H9 (cell line): ENCODE measurements around the gene TK2. TPM values are rescaled to one million over a fixed set of nuclear protein-coding genes. Genes with fewer than 3 reads are reported as not detected.

Experiments
- DNase-seq: peaks from one replicate; pipeline ENCODE4 v3.0.0-alpha.2; 2017
- H2AFZ ChIP-seq: one replicate; pipeline ENCODE4 v1.6.1; 2013; ENCODE audit warnings: mild to moderate bottlenecking, low read length, control low read depth, moderate library complexity
- H2AK5ac ChIP-seq: 2 replicates; pipeline ENCODE4 v1.6.1; 2013; ENCODE audit warnings: low read length, control low read depth, mixed read lengths; ENCODE audit not compliant: insufficient read length
- H2BK120ac ChIP-seq: one replicate; pipeline ENCODE4 v1.6.1; 2013; ENCODE audit warnings: low read depth, mild to moderate bottlenecking, low read length, control low read depth, inconsistent platforms; ENCODE audit not compliant: poor library complexity, severe bottlenecking
- H2BK12ac ChIP-seq: 2 replicates; pipeline ENCODE4 v1.6.1; 2013; ENCODE audit warnings: low read length, control low read depth, mixed read lengths, low read depth; ENCODE audit not compliant: insufficient read length
- H2BK15ac ChIP-seq: 2 replicates; pipeline ENCODE4 v1.6.1; 2013; ENCODE audit warnings: low read depth, low read length, control low read depth
- H2BK20ac ChIP-seq: one replicate; pipeline ENCODE4 v1.6.1; 2013; ENCODE audit warnings: low read depth, mild to moderate bottlenecking, low read length, control low read depth, inconsistent platforms; ENCODE audit not compliant: poor library complexity, severe bottlenecking
- H2BK5ac ChIP-seq: 2 replicates; pipeline ENCODE4 v1.6.1; 2013; ENCODE audit warnings: low read length, control low read depth, mixed read lengths; ENCODE audit not compliant: insufficient read length
- H3K14ac ChIP-seq: 2 replicates; pipeline ENCODE4 v1.6.1; 2013; ENCODE audit warnings: low read length, control low read depth; ENCODE audit not compliant: insufficient read depth
- H3K18ac ChIP-seq: 2 replicates; pipeline ENCODE4 v1.6.1; 2013; ENCODE audit warnings: low read depth, mild to moderate bottlenecking, mixed read lengths, low read length, control low read depth; ENCODE audit not compliant: insufficient read length
- H3K23ac ChIP-seq: 2 replicates; pipeline ENCODE4 v1.6.1; 2013; ENCODE audit warnings: low read length, control low read depth, mixed read lengths, low read depth; ENCODE audit not compliant: insufficient read length
- H3K23me2 ChIP-seq: 2 replicates; pipeline ENCODE4 v1.6.1; 2013; ENCODE audit warnings: low read depth, mild to moderate bottlenecking, mixed read lengths, low read length, control low read depth; ENCODE audit not compliant: insufficient read length, poor library complexity, severe bottlenecking
- H3K27ac ChIP-seq: 2 replicates; pipeline ENCODE4 v1.5.1; 2013; ENCODE audit warnings: low read length, control low read depth, mixed read lengths, low read depth; ENCODE audit not compliant: insufficient read length
- H3K27me3 ChIP-seq: 2 replicates; pipeline ENCODE4 v1.6.1; 2013; ENCODE audit warnings: low read length, control low read depth, inconsistent platforms; ENCODE audit not compliant: insufficient read depth
- H3K4ac ChIP-seq: 2 replicates; pipeline ENCODE4 v1.6.1; 2013; ENCODE audit warnings: low read depth, mild to moderate bottlenecking, control low read depth, inconsistent platforms, low read length, moderate library complexity
- H3K4me1 ChIP-seq: 2 replicates; pipeline ENCODE4 v1.6.1; 2013; ENCODE audit warnings: low read length, control low read depth, inconsistent platforms; ENCODE audit not compliant: insufficient read depth
- H3K4me2 ChIP-seq: 2 replicates; pipeline ENCODE4 v1.6.1; 2013; ENCODE audit warnings: low read length, control low read depth, mixed read lengths; ENCODE audit not compliant: insufficient read length, insufficient read depth
- H3K56ac ChIP-seq: 2 replicates; pipeline ENCODE4 v1.6.1; 2013; ENCODE audit warnings: low read depth, mild to moderate bottlenecking, mixed read lengths, low read length, control low read depth; ENCODE audit not compliant: insufficient read length
- H3K79me1 ChIP-seq: 2 replicates; pipeline ENCODE4 v1.6.1; 2013; ENCODE audit warnings: low read depth, mild to moderate bottlenecking, moderate library complexity, low read length, control low read depth, inconsistent platforms; ENCODE audit not compliant: insufficient read depth, poor library complexity, severe bottlenecking
- H3K79me2 ChIP-seq: 2 replicates; pipeline ENCODE4 v1.6.1; 2013; ENCODE audit warnings: low read length, control low read depth, inconsistent platforms; ENCODE audit not compliant: insufficient read depth
- H3K9ac ChIP-seq: 2 replicates; pipeline ENCODE4 v1.6.1; 2013; ENCODE audit warnings: low read length, control low read depth, mixed read lengths; ENCODE audit not compliant: insufficient read length; ENCODE audit errors: extremely low read depth
- H3K9me3 ChIP-seq: one replicate; pipeline ENCODE4 v1.6.1; 2013; ENCODE audit warnings: low read depth, low read length, inconsistent platforms; ENCODE audit not compliant: control insufficient read depth
- H3T11ph ChIP-seq: one replicate; pipeline ENCODE4 v1.6.1; 2013; ENCODE audit warnings: mild to moderate bottlenecking, low read length, control low read depth, inconsistent platforms
- H4K20me1 ChIP-seq: one replicate; pipeline ENCODE4 v1.6.1; 2013; ENCODE audit not compliant: control insufficient read depth, insufficient read length, insufficient read depth
- H4K5ac ChIP-seq: 2 replicates; pipeline ENCODE4 v1.6.1; 2013; ENCODE audit warnings: low read depth, mild to moderate bottlenecking, mixed read lengths, low read length, control low read depth; ENCODE audit not compliant: insufficient read length
- H4K8ac ChIP-seq: replicated peaks from 2 replicates; pipeline ENCODE4 v1.6.1; 2013; ENCODE audit warnings: low read length, control low read depth, mixed read lengths, low read depth; ENCODE audit not compliant: insufficient read length
- H4K91ac ChIP-seq: 2 replicates; pipeline ENCODE4 v1.6.1; 2013; ENCODE audit warnings: low read depth, mild to moderate bottlenecking, moderate library complexity, mixed read lengths, low read length, control low read depth; ENCODE audit not compliant: insufficient read length
- H3K27ac Mint-ChIP-seq, 3 experiments: 2 replicates in 2 of 3; 3 replicates in 1 of 3; pipeline ENCODE4 v1.8.0; 2020 to 2021; ENCODE audit warnings: mixed read lengths in 3 of 3, mild to moderate bottlenecking in 1 of 3, moderate library complexity in 1 of 3
- H3K27me3 Mint-ChIP-seq: 2 replicates; pipeline ENCODE4 v1.8.0; 2021; ENCODE audit warnings: low read depth, mild to moderate bottlenecking, moderate library complexity, mixed read lengths
- H3K36me3 Mint-ChIP-seq, 3 experiments: 2 replicates in 2 of 3; 3 replicates in 1 of 3; pipeline ENCODE4 v1.8.0; 2020 to 2021; ENCODE audit warnings: low read depth in 3 of 3, mixed read lengths in 3 of 3; ENCODE audit not compliant: insufficient read depth in 1 of 3
- H3K4me1 Mint-ChIP-seq, 2 experiments: 2 replicates each; pipeline ENCODE4 v1.8.0; 2020; ENCODE audit warnings: mixed read lengths in 2 of 2
- H3K4me3 Mint-ChIP-seq, 2 experiments: 2 replicates in 1 of 2; 3 replicates in 1 of 2; pipeline ENCODE4 v1.8.0; 2020 to 2021; ENCODE audit warnings: mild to moderate bottlenecking in 2 of 2, mixed read lengths in 2 of 2, moderate library complexity in 1 of 2
- H3K9me3 Mint-ChIP-seq, 2 experiments: 2 replicates in 1 of 2; 3 replicates in 1 of 2; pipeline ENCODE4 v1.8.0; 2020; ENCODE audit warnings: mild to moderate bottlenecking in 2 of 2, mixed read lengths in 2 of 2, moderate library complexity in 1 of 2
- CTCF ChIP-seq: fragments of 200-600 bp; sonication (generic); conservative IDR thresholded peaks from 3 replicates; pipeline ENCODE4 v1.8.0; 2021; ENCODE audit warnings: antibody characterized with exemption, mild to moderate bottlenecking
- WGBS: extraction: QIAGEN DNeasy Blood & Tissue Kit; methylation state at CpG from one replicate; pipeline ENCODE4 v1.1.7; 2013; ENCODE audit warnings: missing lambda C conversion rate, low lambda C conversion rate, mixed read lengths; ENCODE audit not compliant: insufficient read length; ENCODE audit errors: extremely low coverage; 5-methylcytosine and 5-hydroxymethylcytosine counted together
- total RNA-seq: library from RNA; stranded (reverse); gene quantifications from 2 replicates; pipeline ENCODE4 v1.2.1, GENCODE V29; 2021

The TK2 gene
- total RNA-seq, 1 experiment from 2014 or later, result 5.2 TPM

GRCh38 chr16:66529475-66529874 is 20.4 kb downstream of the TK2 start:
- Histone ChIP-seq H3K4me2 (no peak overlapping the region), H2BK5ac (no peak overlapping the region), H4K8ac (no peak overlapping the region), H3K9me3 (no peaks in the 10 kb centered on the region), H2AFZ (no peak overlapping the region), H3K14ac (no peak overlapping the region), H2BK15ac (no peak overlapping the region), H4K5ac (no peak overlapping the region), H2BK120ac (no peak overlapping the region), H2BK12ac (no peak overlapping the region), H3K23ac (no peak overlapping the region), H3K23me2 (no peaks in the 10 kb centered on the region), H3K4me1 (no peaks in the 10 kb centered on the region), H3K56ac (no peak overlapping the region), H3K79me1 (no peaks in the 10 kb centered on the region), H4K91ac (no peak overlapping the region), H2AK5ac (no peak overlapping the region), H3K4ac (no peak overlapping the region), H3K27me3 (no peaks in the 10 kb centered on the region), H3K9ac (no peak overlapping the region), H2BK20ac (no peak overlapping the region), H3K79me2 (no peaks in the 10 kb centered on the region), H3K27ac (no peak overlapping the region), H3K18ac (no peak overlapping the region), H3T11ph (no peak overlapping the region), H4K20me1 (no peaks in the 10 kb centered on the region)
- TF ChIP-seq CTCF, result no peak
- Mint-ChIP-seq H3K4me1 (no peaks in the 10 kb centered on the region), H3K9me3 (no peaks in the 10 kb centered on the region), H3K4me3 (no peak overlapping the region), H3K27me3 (peaks cover 2% of the 10 kb centered on the region; the same call in 1 of the 2 replicates), H3K27ac (no peak overlapping the region), H3K36me3 (peaks cover 0 to 6% (median 0%) of the 10 kb centered on the region in 3 experiments; a peak in 4 of 7 replicates)
- DNase-seq, result no peak
- WGBS, result no CpG with 5 or more reads among the region's 6 CpGs
